HG03108 (cell line): ENCODE measurements around the gene BOC.

Experiments used
- ATAC-seq: cut with Tn5 transposase; IDR thresholded peaks from one replicate; pipeline ENCODE4 v1.9.1; 2021; ENCODE audit warnings: moderate library complexity; ENCODE audit not compliant: unreplicated experiment

BOC gene

GRCh38 chr3:113265231-113265630, 53.9 kb downstream of the BOC start:
- ATAC-seq = no peak

- ATAC-seq = no peak
Observed at GRCh38 chr3:113266738-113267137, 55.4 kb downstream of the BOC start.

- ATAC-seq = no peak
Observed at GRCh38 chr3:113268311-113268710, 57.0 kb downstream of the BOC start.

GRCh38 chr3:113268942-113269341, 57.6 kb downstream of the BOC start:
- no peak for ATAC-seq

- ATAC-seq = no peak
Observed at GRCh38 chr3:113269661-113270060, 58.3 kb downstream of the BOC start.

- no peak for ATAC-seq
Observed at GRCh38 chr3:113270068-113270467, 58.7 kb downstream of the BOC start.

- no peak for ATAC-seq
Observed at GRCh38 chr3:113270786-113271185, 59.4 kb downstream of the BOC start.

- ATAC-seq = no peak
Observed at GRCh38 chr3:113271189-113271588, 59.8 kb downstream of the BOC start.

- no peak for ATAC-seq
Observed at GRCh38 chr3:113271594-113272384, 60.4 kb downstream of the BOC start.

- no peak for ATAC-seq
Observed at GRCh38 chr3:113272385-113272779, 61.0 kb downstream of the BOC start.

GRCh38 chr3:113273011-113273410, 61.7 kb downstream of the BOC start:
- ATAC-seq = no peak

GRCh38 chr3:113273604-113274378, 62.4 kb downstream of the BOC start:
- no peak for ATAC-seq

GRCh38 chr3:113274425-113275257, 63.3 kb downstream of the BOC start:
- no peak for ATAC-seq

- ATAC-seq = no peak
Observed at GRCh38 chr3:113275258-113275556, 63.9 kb downstream of the BOC start.

GRCh38 chr3:113275583-113275928, 64.2 kb downstream of the BOC start:
- ATAC-seq = no peak

- ATAC-seq = peak; percentile 75
Observed at GRCh38 chr3:113275929-113276750, 64.8 kb downstream of the BOC start.

- ATAC-seq = no peak
Observed at GRCh38 chr3:113276751-113277080, 65.4 kb downstream of the BOC start.

GRCh38 chr3:113277414-113277813, 66.1 kb downstream of the BOC start:
- ATAC-seq = no peak

GRCh38 chr3:113277941-113278598, 66.7 kb downstream of the BOC start:
- ATAC-seq = no peak

GRCh38 chr3:113278599-113278955, 67.2 kb downstream of the BOC start:
- ATAC-seq = no peak

- no peak for ATAC-seq
Observed at GRCh38 chr3:113279686-113280085, 68.3 kb downstream of the BOC start.
